Smooth muscle cell (in vitro differentiated cells): ENCODE measurements around the gene GSTT4. TPM values are rescaled to one million over a fixed set of nuclear protein-coding genes. Genes with fewer than 3 reads are reported as not detected.

ENCODE experiments used
- DNase-seq: peaks from one replicate; lab custom pipeline; 2025; ENCODE audit not compliant: unreplicated experiment; lab: John Stamatoyannopoulos, UW
- H2AFZ ChIP-seq: fragments of 200-600 bp; sonication (generic); 2 replicates; pipeline ENCODE4 v1.6.0; 2016; ENCODE audit warnings: antibody characterized with exemption, low read depth, mild to moderate bottlenecking
- H3F3A ChIP-seq: fragments of 200-600 bp; sonication (generic); 2 replicates; pipeline ENCODE4 v1.6.0; 2017; ENCODE audit warnings: antibody characterized with exemption, low read depth
- H3K27ac ChIP-seq: fragments of 200-600 bp; sonication (generic); 2 replicates; pipeline ENCODE4 v1.5.1; 2016; ENCODE audit warnings: low read depth, mild to moderate bottlenecking
- H3K27me3 ChIP-seq: fragments of 200-600 bp; sonication (generic); 2 replicates; pipeline ENCODE4 v1.6.1; 2016; ENCODE audit warnings: low read depth, mild to moderate bottlenecking
- H3K36me3 ChIP-seq: fragments of 200-600 bp; sonication (generic); 2 replicates; pipeline ENCODE4 v1.5.1; 2016; ENCODE audit warnings: low read depth
- H3K4me1 ChIP-seq: fragments of 200-600 bp; sonication (generic); 2 replicates; pipeline ENCODE4 v1.5.1; 2016; ENCODE audit warnings: low read depth
- H3K4me2 ChIP-seq: fragments of 200-600 bp; sonication (generic); 2 replicates; pipeline ENCODE4 v1.6.0; 2016; ENCODE audit warnings: mild to moderate bottlenecking
- H3K4me3 ChIP-seq: fragments of 200-600 bp; sonication (generic); 2 replicates; pipeline ENCODE4 v1.5.1; 2016; ENCODE audit warnings: mild to moderate bottlenecking
- H3K79me2 ChIP-seq: fragments of 200-600 bp; sonication (generic); 2 replicates; pipeline ENCODE4 v1.6.0; 2016; ENCODE audit warnings: low read depth, mild to moderate bottlenecking
- H3K9ac ChIP-seq: fragments of 200-600 bp; sonication (generic); 2 replicates; pipeline ENCODE4 v1.6.0; 2016; ENCODE audit warnings: low read depth
- H3K9me3 ChIP-seq: fragments of 200-600 bp; sonication (generic); replicated peaks from 2 replicates; pipeline ENCODE4 v1.5.1; 2016; ENCODE audit warnings: low read depth
- H4K20me1 ChIP-seq: fragments of 200-600 bp; sonication (generic); 2 replicates; pipeline ENCODE4 v1.6.0; 2016; ENCODE audit warnings: low read depth
- CTCF ChIP-seq: fragments of 200-600 bp; sonication (generic); IDR thresholded peaks from 2 replicates; pipeline ENCODE4 v1.5.1; 2017; ENCODE audit warnings: borderline replicate concordance, mild to moderate bottlenecking, antibody characterized with exemption; ENCODE audit not compliant: insufficient read depth, poor library complexity, severe bottlenecking
- WGBS: methylation state at CpG from one replicate; pipeline ENCODE4 v1.1.7; 2016; ENCODE audit warnings: low lambda C conversion rate; 5-methylcytosine and 5-hydroxymethylcytosine counted together
- polyA plus RNA-seq: library from polyadenylated mRNA; unstranded; fragments of >200 nt; fragmentation: Nextera tagmentation; extraction: Ambion mirVana; gene quantifications from 2 replicates; pipeline ENCODE4 v1.2.1, GENCODE V29; 2016
- total RNA-seq: library from RNA; depleted of rRNA; stranded (reverse); fragments of >200 nt; gene quantifications from 2 replicates; pipeline ENCODE4 v1.2.3, GENCODE V29; 2014

GSTT4 gene
- total and polyA plus RNA-seq, 2 experiments from 2014 or later = not detected

DNA sequence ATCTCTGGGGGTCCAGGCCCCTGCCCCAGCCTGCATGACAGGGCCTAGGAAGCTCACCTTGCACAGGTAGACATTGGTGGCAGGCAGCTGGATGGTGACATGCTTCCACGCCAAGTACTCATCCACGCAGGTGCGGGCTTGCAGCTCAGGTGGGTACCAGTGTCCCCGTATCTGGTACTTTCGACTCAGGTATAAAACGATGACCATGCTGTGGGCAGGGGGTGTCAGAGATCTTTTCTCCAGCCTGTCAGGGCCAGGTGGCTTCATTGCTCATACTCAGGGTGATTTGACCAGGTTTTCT, 1.6 kb upstream of the GSTT4 start:
- no peaks in the 10 kb centered on the region for H3K27me3 ChIP-seq
- H3K27ac ChIP-seq = no peak overlapping the region
- H3K4me2 ChIP-seq = no peak overlapping the region
- no peak for DNase-seq
- peaks cover 5% of the 10 kb centered on the region for H3K4me1 ChIP-seq
- H3K9ac ChIP-seq = no peak overlapping the region
- no peaks in the 10 kb centered on the region for H4K20me1 ChIP-seq
- no peaks in the 10 kb centered on the region for H3K9me3 ChIP-seq
- H3F3A ChIP-seq = peaks cover 8% of the 10 kb centered on the region
- H3K79me2 ChIP-seq = peaks cover 5% of the 10 kb centered on the region
- no peak overlapping the region for H2AFZ ChIP-seq
- no peaks in the 10 kb centered on the region for H3K36me3 ChIP-seq
- WGBS = 91% methylated on average over 6 of the region's 6 CpGs
- H3K4me3 ChIP-seq = no peak overlapping the region
- no peak for TF ChIP-seq CTCF

DNA sequence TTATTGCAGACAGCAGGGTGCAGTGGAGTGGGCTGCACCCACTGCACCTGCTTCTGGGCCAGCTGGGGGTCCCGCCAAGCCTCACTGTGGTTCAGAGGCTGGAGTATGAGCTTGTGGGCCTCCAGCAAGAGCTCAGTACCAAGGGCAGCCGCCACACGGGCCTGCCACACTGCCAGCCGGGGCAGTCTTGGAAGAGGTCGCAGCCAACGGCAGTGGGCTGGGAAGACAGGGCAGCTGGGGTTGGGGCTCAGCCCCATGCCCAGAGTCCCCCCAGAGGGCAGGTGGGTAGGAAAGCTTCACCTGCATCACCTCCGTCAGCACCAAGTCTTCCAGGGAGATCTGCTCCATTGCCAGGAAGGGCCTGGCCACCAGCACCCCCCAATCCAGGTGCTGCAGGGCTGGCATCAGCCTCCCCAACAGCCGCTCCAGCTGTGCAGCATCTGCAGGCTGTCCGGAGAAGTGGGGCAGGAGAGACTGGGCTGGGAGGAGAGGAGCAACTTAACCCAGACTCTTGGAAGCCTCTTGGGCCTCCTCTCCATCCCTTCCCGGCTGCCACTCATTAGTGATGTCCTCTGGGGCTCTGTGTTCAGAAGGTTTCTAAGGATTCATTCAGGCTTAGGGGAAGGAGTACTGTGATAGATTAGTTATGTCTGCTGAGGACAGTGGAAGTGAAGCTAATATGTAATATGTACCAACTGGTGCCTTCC, 1.1 kb upstream of the GSTT4 start:
- Histone ChIP-seq H3K4me3 (no peak overlapping the region), H3K4me1 (peaks cover 4% of the 10 kb centered on the region), H3K9ac (no peak overlapping the region), H3K27ac (no peak overlapping the region), H3K36me3 (no peaks in the 10 kb centered on the region), H3K79me2 (peaks cover under 1% of the 10 kb centered on the region), H3K9me3 (no peaks in the 10 kb centered on the region), H3K27me3 (no peaks in the 10 kb centered on the region), H3K4me2 (no peak overlapping the region), H2AFZ (no peak overlapping the region), H3F3A (peaks cover 8% of the 10 kb centered on the region), H4K20me1 (no peaks in the 10 kb centered on the region)
- TF ChIP-seq CTCF = no peak
- WGBS = 79% methylated on average over 10 of the region's 10 CpGs
- no peak for DNase-seq

- WGBS = 90% methylated on average over 9 of the region's 9 CpGs
- H2AFZ ChIP-seq = no peak overlapping the region
- H3K79me2 ChIP-seq = no peaks in the 10 kb centered on the region
- no peak overlapping the region for H3K4me3 ChIP-seq
- no peak for DNase-seq
- TF ChIP-seq CTCF = no peak
- H3K9me3 ChIP-seq = no peaks in the 10 kb centered on the region
- H3K36me3 ChIP-seq = no peaks in the 10 kb centered on the region
- H3K27ac ChIP-seq = no peak overlapping the region
- no peak overlapping the region for H3K4me2 ChIP-seq
- no peaks in the 10 kb centered on the region for H3F3A ChIP-seq
- H4K20me1 ChIP-seq = no peaks in the 10 kb centered on the region
- no peak overlapping the region for H3K9ac ChIP-seq
- no peaks in the 10 kb centered on the region for H3K27me3 ChIP-seq
- no peaks in the 10 kb centered on the region for H3K4me1 ChIP-seq
Measured at GRCh38 chr22:24003887-24004286, 1.4 kb downstream of the GSTT4 start.

DNA sequence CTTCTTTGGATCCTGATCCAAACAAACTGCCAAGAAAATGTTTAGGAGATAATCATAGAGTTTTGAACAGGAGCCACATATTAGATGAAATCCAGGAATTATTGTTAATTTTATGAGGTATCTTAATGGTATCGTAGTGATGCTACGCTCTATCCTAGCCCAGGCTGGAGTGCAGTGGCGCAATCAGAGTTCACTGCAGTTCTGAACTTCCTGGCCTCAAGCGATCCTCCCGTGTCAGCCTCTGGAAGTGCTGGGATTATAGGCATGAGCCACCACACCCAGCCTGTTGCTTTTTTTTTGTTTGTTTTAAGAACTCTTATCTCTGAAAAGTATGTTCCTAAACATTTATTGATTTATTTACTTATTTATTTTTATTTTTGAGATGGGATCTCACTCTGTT, 2.4 kb downstream of the GSTT4 start:
- Histone ChIP-seq H3K4me3 (no peak overlapping the region), H3K27ac (no peak overlapping the region), H3K79me2 (no peaks in the 10 kb centered on the region), H4K20me1 (no peaks in the 10 kb centered on the region), H3K27me3 (no peaks in the 10 kb centered on the region), H3K4me2 (no peak overlapping the region), H3K4me1 (no peaks in the 10 kb centered on the region), H3K9me3 (no peaks in the 10 kb centered on the region), H3F3A (no peaks in the 10 kb centered on the region), H3K9ac (no peak overlapping the region), H3K36me3 (no peaks in the 10 kb centered on the region), H2AFZ (no peak overlapping the region)
- no peak for DNase-seq
- WGBS = 86% methylated on average over 5 of the region's 5 CpGs
- no peak for TF ChIP-seq CTCF
